Glutamatergic neuron (in vitro differentiated cells): ENCODE data around the gene CLIC5. TPM values are rescaled to one million over a fixed set of nuclear protein-coding genes. Genes with fewer than 3 reads are reported as not detected.

Source experiments
- DNase-seq: peaks from one replicate; pipeline ENCODE4 v3.0.0; 2022
- H3K27ac Mint-ChIP-seq: one replicate; pipeline ENCODE4 v1.8.0; 2020; ENCODE audit warnings: mild to moderate bottlenecking, mixed read lengths, inconsistent platforms; ENCODE audit not compliant: unreplicated experiment
- H3K27me3 Mint-ChIP-seq: one replicate; pipeline ENCODE4 v1.8.0; 2020; ENCODE audit warnings: mild to moderate bottlenecking, moderate library complexity, mixed read lengths, inconsistent platforms; ENCODE audit not compliant: unreplicated experiment
- H3K36me3 Mint-ChIP-seq: one replicate; pipeline ENCODE4 v1.8.0; 2020; ENCODE audit warnings: mild to moderate bottlenecking, mixed read lengths, inconsistent platforms; ENCODE audit not compliant: unreplicated experiment
- H3K4me1 Mint-ChIP-seq: one replicate; pipeline ENCODE4 v1.8.0; 2020; ENCODE audit warnings: mild to moderate bottlenecking, low read depth, mixed read lengths, inconsistent platforms; ENCODE audit not compliant: unreplicated experiment
- H3K4me3 Mint-ChIP-seq: one replicate; pipeline ENCODE4 v1.8.0; 2020; ENCODE audit warnings: mild to moderate bottlenecking, mixed read lengths, inconsistent platforms; ENCODE audit not compliant: unreplicated experiment
- H3K9me3 Mint-ChIP-seq: one replicate; pipeline ENCODE4 v1.8.0; 2020; ENCODE audit warnings: mild to moderate bottlenecking, moderate library complexity, mixed read lengths, inconsistent platforms; ENCODE audit not compliant: unreplicated experiment
- total RNA-seq: library from RNA; stranded (reverse); fragmentation: NEBNext Ultra II Directional; extraction: Animal tissue kit (Norgen Biotek cat#: 25700); gene quantifications from one replicate; pipeline ENCODE4 v1.2.1, GENCODE V29; 2021; ENCODE audit not compliant: unreplicated experiment
- TF ChIP-seq, protein P1 (sequence below): fragments of 200-600 bp; sonication (generic); IDR thresholded peaks from one replicate; pipeline ENCODE4 v1.5.0; 2021; ENCODE audit not compliant: partially characterized antibody, unreplicated experiment

Gene CLIC5
- total RNA-seq, 1 donor from 2014 or later = not detected

- Mint-ChIP-seq H3K36me3 (peaks cover 4% of the 10 kb centered on the region), H3K9me3 (no peaks in the 10 kb centered on the region), H3K27ac (no peak overlapping the region), H3K27me3 (no peaks in the 10 kb centered on the region), H3K4me3 (no peak overlapping the region), H3K4me1 (no peaks in the 10 kb centered on the region)
- no peak for DNase-seq
- TF ChIP-seq, protein P1, sequence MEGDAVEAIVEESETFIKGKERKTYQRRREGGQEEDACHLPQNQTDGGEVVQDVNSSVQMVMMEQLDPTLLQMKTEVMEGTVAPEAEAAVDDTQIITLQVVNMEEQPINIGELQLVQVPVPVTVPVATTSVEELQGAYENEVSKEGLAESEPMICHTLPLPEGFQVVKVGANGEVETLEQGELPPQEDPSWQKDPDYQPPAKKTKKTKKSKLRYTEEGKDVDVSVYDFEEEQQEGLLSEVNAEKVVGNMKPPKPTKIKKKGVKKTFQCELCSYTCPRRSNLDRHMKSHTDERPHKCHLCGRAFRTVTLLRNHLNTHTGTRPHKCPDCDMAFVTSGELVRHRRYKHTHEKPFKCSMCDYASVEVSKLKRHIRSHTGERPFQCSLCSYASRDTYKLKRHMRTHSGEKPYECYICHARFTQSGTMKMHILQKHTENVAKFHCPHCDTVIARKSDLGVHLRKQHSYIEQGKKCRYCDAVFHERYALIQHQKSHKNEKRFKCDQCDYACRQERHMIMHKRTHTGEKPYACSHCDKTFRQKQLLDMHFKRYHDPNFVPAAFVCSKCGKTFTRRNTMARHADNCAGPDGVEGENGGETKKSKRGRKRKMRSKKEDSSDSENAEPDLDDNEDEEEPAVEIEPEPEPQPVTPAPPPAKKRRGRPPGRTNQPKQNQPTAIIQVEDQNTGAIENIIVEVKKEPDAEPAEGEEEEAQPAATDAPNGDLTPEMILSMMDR = no peak
These were observed 99.7 kb downstream of the CLIC5 start for GRCh38 chr6:45915780-45916468.

- Mint-ChIP-seq H3K4me1 (no peaks in the 10 kb centered on the region), H3K36me3 (peaks cover 4% of the 10 kb centered on the region), H3K27ac (no peak overlapping the region), H3K27me3 (peaks cover 2% of the 10 kb centered on the region), H3K9me3 (no peaks in the 10 kb centered on the region), H3K4me3 (no peak overlapping the region)
- TF ChIP-seq, protein P1 = no peak
- DNase-seq = no peak
These were observed 104.0 kb downstream of the CLIC5 start for GRCh38 chr6:45911691-45912090.

- peaks cover 2% of the 10 kb centered on the region for H3K9me3 Mint-ChIP-seq
- H3K36me3 Mint-ChIP-seq = no peaks in the 10 kb centered on the region
- H3K27ac Mint-ChIP-seq = no peak overlapping the region
- H3K27me3 Mint-ChIP-seq = peaks cover 3% of the 10 kb centered on the region
- H3K4me1 Mint-ChIP-seq = peaks cover 14% of the 10 kb centered on the region
- DNase-seq = no peak
- TF ChIP-seq, protein P1 = no peak
- no peak overlapping the region for H3K4me3 Mint-ChIP-seq
These were observed 111.7 kb downstream of the CLIC5 start for GRCh38 chr6:45903959-45904358.

DNA sequence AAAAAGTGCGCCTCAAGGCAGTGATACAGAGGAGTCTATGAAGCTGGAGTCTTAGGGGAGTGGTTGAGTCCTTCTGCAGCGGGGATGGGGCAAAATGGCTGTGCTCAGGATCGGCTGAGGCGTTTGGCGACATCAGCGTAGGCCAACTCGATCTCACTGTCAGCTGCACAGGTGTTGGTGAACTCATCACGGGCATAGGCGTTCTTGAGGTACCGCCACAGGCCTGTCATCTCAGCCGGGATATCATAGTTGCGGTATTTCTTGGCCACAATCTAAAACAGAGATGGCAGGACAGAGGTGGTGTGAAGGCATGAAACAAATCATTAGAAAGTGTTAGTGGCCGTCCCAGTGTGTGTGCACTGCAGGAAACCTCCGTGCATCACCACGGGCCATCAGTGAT is 112.7 kb downstream of the CLIC5 start:
- H3K9me3 Mint-ChIP-seq = peaks cover 2% of the 10 kb centered on the region
- H3K4me3 Mint-ChIP-seq = no peak overlapping the region
- peaks cover 14% of the 10 kb centered on the region for H3K4me1 Mint-ChIP-seq
- no peak overlapping the region for H3K27ac Mint-ChIP-seq
- TF ChIP-seq, protein P1 = no peak
- DNase-seq = no peak
- no peaks in the 10 kb centered on the region for H3K36me3 Mint-ChIP-seq
- peaks cover 3% of the 10 kb centered on the region for H3K27me3 Mint-ChIP-seq

- H3K9me3 Mint-ChIP-seq = peaks cover 2% of the 10 kb centered on the region
- H3K4me3 Mint-ChIP-seq = no peak overlapping the region
- H3K27me3 Mint-ChIP-seq = peaks cover 3% of the 10 kb centered on the region
- H3K36me3 Mint-ChIP-seq = no peaks in the 10 kb centered on the region
- DNase-seq = no peak
- TF ChIP-seq, protein P1 = no peak
- no peak overlapping the region for H3K27ac Mint-ChIP-seq
- peaks cover 14% of the 10 kb centered on the region for H3K4me1 Mint-ChIP-seq
These were observed 113.7 kb downstream of the CLIC5 start for GRCh38 chr6:45901767-45902650.
